ENCODE data around the gene SEMA3A.

GRCh38 chr7:83937930-83938329 is 256.7 kb downstream of the SEMA3A start:
- TF ChIP-seq CTCF (CRISPR knock-in tag; IDR thresholded peaks at IDR 0.05) (no peak), ZNF260 (CRISPR knock-in tag; IDR thresholded peaks at IDR 0.05; ENCODE audit: borderline replicate concordance, low read depth) (no peak), ONECUT2 (CRISPR knock-in tag; IDR thresholded peaks at IDR 0.05) (no peak), ZBTB8A (CRISPR knock-in tag; IDR thresholded peaks at IDR 0.05; ENCODE audit: borderline replicate concordance, low read depth) (no peak)
